ENCODE results near the gene UBA52. TPM values are rescaled to one million over a fixed set of nuclear protein-coding genes. Genes with fewer than 3 reads are reported as not detected.

UBA52 gene
- total and polyA plus RNA-seq, 10 of the 15 experiments (the other 5 are each of a cell fraction or from before 2014, with no cell fraction given), result 1,131 to 2,392 (median 1,645) TPM

GRCh38 chr19:18557411-18558201 lies 14.1 kb upstream of the UBA52 start, which contains the start of gene KXD1 (continued):
- TF ChIP-seq IRF5 (IDR thresholded peaks at IDR 0.05; ENCODE audit: borderline replicate concordance), result no peak
- TF ChIP-seq TCF7 (IDR thresholded peaks at IDR 0.05; ENCODE audit: borderline replicate concordance), result no peak
- TF ChIP-seq RFX5 (IDR thresholded peaks at IDR 0.05; ENCODE audit: low read depth, low read length), result peak; percentile 50; the same call in 1 of the 2 replicates
- TF ChIP-seq CHD2 (IDR thresholded peaks at IDR 0.05; ENCODE audit: borderline replicate concordance, low read depth, low read length), result 0 out of 2 replicates have a peak, but pooled peaks have one; percentile 49
- peak; percentile 27; the same call in 1 of the 2 replicates for TF ChIP-seq TAF1 (IDR thresholded peaks at IDR 0.05; ENCODE audit: borderline replicate concordance, low read depth, low read length)
- TF ChIP-seq ESRRA (IDR thresholded peaks at IDR 0.05; ENCODE audit: low read length), result no peak
- peak; percentile 36; the same call in 1 of the 2 replicates for TF ChIP-seq RUNX3 (IDR thresholded peaks at IDR 0.05; ENCODE audit: low read length)
- TF ChIP-seq WRNIP1 (IDR thresholded peaks at IDR 0.05; ENCODE audit: borderline replicate concordance, low read depth, low read length), result peak; percentile 95; the same call in 1 of the 2 replicates
- TF ChIP-seq ZSCAN29 (IDR thresholded peaks at IDR 0.05), result no peak
- peak; percentile 100 for TF ChIP-seq SMARCA5 (IDR thresholded peaks at IDR 0.05)
- TF ChIP-seq MXI1 (IDR thresholded peaks at IDR 0.05; ENCODE audit: low read depth, low read length), result peak; percentile 90
- TF ChIP-seq MYC (IDR thresholded peaks at IDR 0.05; ENCODE audit: insufficient read depth, insufficient read length, insufficient replicate concordance, low read length, severe bottlenecking), result peak; percentile 80
- no peak for TF ChIP-seq EED (IDR thresholded peaks at IDR 0.05; ENCODE audit: low read depth)
- peak; percentile 68 for TF ChIP-seq ELK1 (IDR thresholded peaks at IDR 0.05; ENCODE audit: low read depth, low read length)
- TF ChIP-seq ASH2L (IDR thresholded peaks at IDR 0.05; ENCODE audit: borderline replicate concordance, low read depth), result 0 out of 2 replicates have a peak, but pooled peaks have one; percentile 46
- TF ChIP-seq SMAD5 (IDR thresholded peaks at IDR 0.05; ENCODE audit: low read depth), result peak; percentile 59
- no peak for TF ChIP-seq MEF2B (IDR thresholded peaks at IDR 0.05; ENCODE audit: partially characterized antibody, poor library complexity, severe bottlenecking)
- peak; percentile 21 for TF ChIP-seq SIX5 (IDR thresholded peaks at IDR 0.05; ENCODE audit: low read depth, low read length, severe bottlenecking)
- peak; percentile 92; the same call in 1 of the 2 replicates for TF ChIP-seq ZNF687 (IDR thresholded peaks at IDR 0.05)
- TF ChIP-seq FOS (IDR thresholded peaks at IDR 0.05; ENCODE audit: borderline replicate concordance, extremely low read depth, insufficient read length), result no peak
- TF ChIP-seq TCF3 (IDR thresholded peaks at IDR 0.05; ENCODE audit: borderline replicate concordance, insufficient read depth, low read depth, low read length), result peak; percentile 81; the same call in 1 of the 2 replicates
- peak; percentile 82 for TF ChIP-seq SMAD1 (IDR thresholded peaks at IDR 0.05; ENCODE audit: low read depth, partially characterized antibody)
- TF ChIP-seq BHLHE40 (IDR thresholded peaks at IDR 0.05; ENCODE audit: borderline replicate concordance in 1 of 2, low read depth in 2 of 2, low read length in 1 of 2), result peak; percentile 72 to 90
